HG03175 (cell line): Measurements from ENCODE around the gene LYRM7.

Source experiments
- ATAC-seq: cut with Tn5 transposase; IDR thresholded peaks from one replicate; pipeline ENCODE4 v1.9.1; 2021; ENCODE audit warnings: mild to moderate bottlenecking, moderate library complexity; ENCODE audit not compliant: unreplicated experiment

The LYRM7 gene

GRCh38 chr5:131254741-131255140 is 84.0 kb downstream of the LYRM7 start:
- no peak for ATAC-seq
